Measurements from ENCODE around the gene NPHS1. TPM values are rescaled to one million over a fixed set of nuclear protein-coding genes. Genes with fewer than 3 reads are reported as not detected.

Gene NPHS1
- total RNA-seq, 4 donors from 2014 or later = 0.48 to 1.5 TPM; not detected in 2

DNA sequence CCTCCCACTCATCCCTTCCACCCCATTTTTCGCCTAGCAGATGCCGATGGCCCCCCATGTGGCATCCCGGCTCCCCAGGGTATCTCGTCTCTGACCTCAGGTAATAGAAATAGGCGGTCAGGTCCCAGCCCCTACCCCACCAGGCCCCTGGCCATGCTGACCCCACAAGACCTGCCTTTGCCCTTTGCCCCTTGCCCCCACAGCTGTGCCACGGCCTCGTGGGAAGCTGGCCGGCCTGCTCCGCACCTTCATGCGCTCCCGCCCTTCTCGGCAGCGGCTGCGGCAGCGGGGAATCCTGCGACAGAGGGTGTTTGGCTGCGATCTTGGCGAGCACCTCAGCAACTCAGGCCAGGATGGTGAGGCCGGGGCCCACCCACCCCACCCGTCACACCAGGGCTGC lies 71.6 kb downstream of the NPHS1 start:
- TF ChIP-seq CTCF (IDR thresholded peaks at IDR 0.05) = no peak
- DNase-seq (ENCODE audit: low spot score) = no peak
- ATAC-seq (ENCODE audit: low FRiP score) = no peak

DNA sequence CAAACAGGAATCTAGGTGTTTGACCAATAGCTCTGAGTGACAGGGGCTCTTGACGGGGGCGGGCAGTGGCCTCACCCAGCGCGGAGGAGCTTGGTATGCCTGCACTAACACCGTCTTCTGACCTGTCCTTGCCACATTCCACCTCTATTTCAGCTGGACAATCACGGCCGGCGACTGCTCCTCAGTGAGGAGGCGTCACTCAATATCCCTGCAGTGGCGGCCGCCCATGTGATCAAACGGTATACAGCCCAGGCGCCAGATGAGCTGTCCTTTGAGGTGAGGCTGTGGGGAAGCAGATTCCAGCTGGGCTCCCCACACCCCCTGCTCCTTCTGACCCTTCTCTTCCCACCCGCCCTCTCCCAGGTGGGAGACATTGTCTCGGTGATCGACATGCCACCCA lies 72.2 kb downstream of the NPHS1 start:
- no peak for DNase-seq (ENCODE audit: low spot score)
- TF ChIP-seq CTCF (IDR thresholded peaks at IDR 0.05) = no peak
- no peak for ATAC-seq (ENCODE audit: low FRiP score)

- DNase-seq (ENCODE audit: low spot score) (no peak), ATAC-seq (ENCODE audit: low FRiP score) (no peak)
- no peak for TF ChIP-seq CTCF (IDR thresholded peaks at IDR 0.05)
These were observed 73.3 kb downstream of the NPHS1 start for GRCh38 chr19:35779033-35779432.

DNA sequence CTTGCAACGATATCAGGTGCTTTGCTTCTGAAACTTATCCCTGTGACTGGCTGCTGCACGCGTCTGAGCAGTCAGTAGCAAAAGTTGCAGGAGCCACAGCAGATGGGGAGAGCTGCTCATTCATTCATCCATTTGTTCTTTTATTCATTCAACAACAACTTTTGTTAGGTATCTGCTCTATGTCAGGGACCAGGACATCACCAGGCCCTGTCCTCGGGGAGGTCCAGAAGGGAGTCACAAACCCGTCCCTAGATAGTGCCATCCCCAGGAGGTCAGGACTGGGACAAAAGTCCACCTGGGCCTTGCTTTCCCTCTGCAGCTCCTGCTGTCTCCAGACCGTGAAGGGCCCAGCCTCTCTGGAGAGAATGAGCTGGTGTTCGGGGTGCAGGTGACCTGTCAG lies 74.3 kb downstream of the NPHS1 start:
- ATAC-seq (ENCODE audit: low FRiP score) (no peak), DNase-seq (ENCODE audit: low spot score) (no peak)
- TF ChIP-seq CTCF (IDR thresholded peaks at IDR 0.05) = no peak

GRCh38 chr19:35777086-35777841 lies 75.0 kb downstream of the NPHS1 start:
- no peak for TF ChIP-seq CTCF (IDR thresholded peaks at IDR 0.05)
- no peak for DNase-seq (ENCODE audit: low spot score)
- ATAC-seq (ENCODE audit: low FRiP score) = no peak

DNA sequence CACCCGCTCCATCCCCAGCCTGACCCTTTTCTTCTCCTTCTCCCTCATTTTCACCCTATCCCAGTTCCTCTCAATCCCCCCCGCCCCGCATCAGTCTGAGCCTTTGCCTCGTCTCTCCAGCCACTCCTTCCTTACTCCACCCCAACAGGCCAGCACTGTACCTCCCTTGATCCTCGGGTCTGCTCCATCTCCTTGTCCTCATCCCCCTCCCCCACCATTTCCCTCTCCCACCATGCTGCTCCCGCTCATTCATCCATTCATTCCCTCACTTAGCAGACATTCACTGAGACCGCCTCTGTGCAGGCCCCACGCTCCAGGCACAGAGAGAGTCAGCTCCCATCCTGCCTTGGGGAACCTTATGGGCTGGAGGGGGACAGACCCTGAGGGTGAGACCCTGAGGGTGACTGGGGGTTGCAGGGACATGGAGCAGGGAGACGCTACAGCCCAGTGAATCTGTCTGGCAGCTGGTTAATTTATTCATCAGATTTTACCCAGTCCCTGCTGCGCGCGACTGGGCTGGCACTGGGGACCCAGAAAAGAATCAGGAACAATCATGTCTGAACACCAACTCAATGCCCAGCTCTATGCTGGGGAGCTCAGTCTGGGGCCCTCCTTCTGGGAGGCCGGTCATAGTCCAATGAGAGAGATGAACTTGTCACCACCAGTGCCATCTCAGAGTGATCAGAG lies 76.1 kb downstream of the NPHS1 start:
- ATAC-seq (ENCODE audit: low FRiP score) (no peak), DNase-seq (ENCODE audit: low spot score) (no peak)
- no peak for TF ChIP-seq CTCF (IDR thresholded peaks at IDR 0.05)

Small RNA genes lying within 50 kb of the gene (small RNA-seq; reads per million reads assigned to genes)
- gene RN7SL402P = not detected

Other genes with a start within 250 kb of the NPHS1 start
- 1 to 10 TPM; 4.0 to 7.3 (median 5.1) TPM for gene HAUS5, start 239.8 kb downstream of the NPHS1 start, total RNA-seq
- gene RBM42, start 223.5 kb downstream of the NPHS1 start, total RNA-seq = 10 to 100 TPM; 35.0 to 41.7 (median 39.6) TPM
- gene ETV2, start 210.8 kb downstream of the NPHS1 start, total RNA-seq = under 1 TPM in 2 of 4 donors, not detected in 2; 0.65 to 0.82 TPM
- gene COX6B1, start 204.2 kb downstream of the NPHS1 start, total RNA-seq = 100 to 1,000 TPM; 391 to 611 (median 538) TPM
- gene UPK1A, start 186.0 kb downstream of the NPHS1 start, total RNA-seq = under 1 TPM in 1 of 4 donors, not detected in 3; 0.44 TPM
- under 1 TPM in 2 of 4 donors, not detected in 2; 0.47 to 0.72 TPM for gene ZBTB32, start 147.9 kb downstream of the NPHS1 start, total RNA-seq
- 10 to 100 TPM; 11.5 to 28.7 (median 19.8) TPM for gene KMT2B, start 134.5 kb downstream of the NPHS1 start, total RNA-seq
- gene IGFLR1, start 110.1 kb downstream of the NPHS1 start, total RNA-seq = 10 to 100 TPM in 2 of 4 donors, 1 to 10 TPM in 2; 5.8 to 14.8 (median 10.1) TPM
- gene U2AF1L4, start 107.1 kb downstream of the NPHS1 start, total RNA-seq = 10 to 100 TPM; 18.4 to 23.8 (median 22.9) TPM
- gene PSENEN, start 106.9 kb downstream of the NPHS1 start, total RNA-seq = 10 to 100 TPM; 28.1 to 58.6 (median 37.9) TPM
- 10 to 100 TPM; 11.3 to 18.3 (median 15.6) TPM for gene LIN37, start 103.9 kb downstream of the NPHS1 start, total RNA-seq
- 100 to 1,000 TPM; 107 to 203 (median 128) TPM for gene HSPB6, start 95.5 kb downstream of the NPHS1 start, total RNA-seq
- 1 to 10 TPM; 3.7 to 7.5 (median 5.3) TPM for gene PROSER3, start 94.3 kb downstream of the NPHS1 start, total RNA-seq
- 1 to 10 TPM in 3 of 4 donors, under 1 TPM in 1; 0.84 to 9.1 (median 2.5) TPM for gene ARHGAP33, start 76.9 kb downstream of the NPHS1 start, total RNA-seq
- gene PRODH2, start 39.7 kb downstream of the NPHS1 start, total RNA-seq = not detected
- 1 to 10 TPM in 1 of 4 donors, under 1 TPM in 2, not detected in 1; 0.25 to 1.4 (median 0.48) TPM for gene KIRREL2, start 4.4 kb upstream of the NPHS1 start, total RNA-seq
- 10 to 100 TPM in 1 of 4 donors, 1 to 10 TPM in 3; 1.1 to 10.1 (median 2.3) TPM for gene APLP1, start 16.1 kb upstream of the NPHS1 start, total RNA-seq
- 10 to 100 TPM in 3 of 4 donors, 1 to 10 TPM in 1; 7.4 to 52.7 (median 15.5) TPM for gene NFKBID, start 48.0 kb upstream of the NPHS1 start, total RNA-seq
- 10 to 100 TPM in 2 of 4 donors, 1 to 10 TPM in 2; 7.6 to 57.0 (median 13.3) TPM for gene HCST, start 50.0 kb upstream of the NPHS1 start, total RNA-seq
- gene TYROBP, start 55.8 kb upstream of the NPHS1 start, total RNA-seq = 100 to 1,000 TPM; 171 to 490 (median 280) TPM
- gene LRFN3, start 83.9 kb upstream of the NPHS1 start, total RNA-seq = 1 to 10 TPM; 3.2 to 8.7 (median 5.3) TPM
- gene SDHAF1, start 142.7 kb upstream of the NPHS1 start, total RNA-seq = 10 to 100 TPM; 19.0 to 53.8 (median 32.2) TPM
- gene SYNE4, start 156.3 kb upstream of the NPHS1 start, total RNA-seq = under 1 TPM in 3 of 4 donors, not detected in 1; 0.28 to 0.79 (median 0.50) TPM
- gene ALKBH6, start 161.7 kb upstream of the NPHS1 start, total RNA-seq = 10 to 100 TPM; 13.6 to 21.8 (median 16.1) TPM
- 10 to 100 TPM in 1 of 4 donors, 1 to 10 TPM in 3; 3.3 to 11.9 (median 8.1) TPM for gene CLIP3, start 180.4 kb upstream of the NPHS1 start, total RNA-seq
- gene THAP8, start 201.8 kb upstream of the NPHS1 start, total RNA-seq = 10 to 100 TPM in 2 of 4 donors, 1 to 10 TPM in 2; 2.0 to 10.4 (median 7.6) TPM
- under 1 TPM; 0.31 to 0.95 (median 0.69) TPM for gene WDR62, start 202.4 kb upstream of the NPHS1 start, total RNA-seq